Measurements from ENCODE around the gene DNPH1. TPM values are rescaled to one million over a fixed set of nuclear protein-coding genes. Genes with fewer than 3 reads are reported as not detected.

The DNPH1 gene
- total and polyA plus RNA-seq, 4 donors: 18.1 to 70.6 (median 67.0) TPM

- H3K36me3 ChIP-seq (ENCODE audit: control insufficient read depth, insufficient read depth, low read length): peaks cover 98% of the 10 kb centered on the region
- 71% methylated on average over 10 of the region's 12 CpGs for WGBS (ENCODE audit: insufficient coverage)
Observed at GRCh38 chr6:43257367-43258145, 28.3 kb upstream of the DNPH1 start.

GRCh38 chr6:43256670-43257366 is 27.5 kb upstream of the DNPH1 start:
- Histone ChIP-seq H3K27me3 (ENCODE audit: control insufficient read depth, insufficient read depth, low read length) (no peaks in the 10 kb centered on the region), H3K9me3 (ENCODE audit: control insufficient read depth, insufficient read depth, low read length) (no peaks in the 10 kb centered on the region), H3K4me1 (ENCODE audit: control insufficient read depth, insufficient read depth, low read length) (no peaks in the 10 kb centered on the region), H3K27ac (ENCODE audit: low read depth, low read length) (no peak overlapping the region), H3K36me3 (ENCODE audit: control insufficient read depth, insufficient read depth, low read length) (peaks cover 96% of the 10 kb centered on the region), H3K4me3 (ENCODE audit: low read depth, low read length) (no peak overlapping the region)
- no peak for DNase-seq (ENCODE audit: low read depth in 4 of 6, low spot score in 6 of 6)
- WGBS (ENCODE audit: insufficient coverage): 90% methylated on average over 7 of the region's 9 CpGs

More at GRCh38 chr6:43257367-43258145, 28.3 kb upstream of the DNPH1 start:
- no peak overlapping the region for H3K27ac ChIP-seq (ENCODE audit: low read depth, low read length)
- H3K27me3 ChIP-seq (ENCODE audit: control insufficient read depth, insufficient read depth, low read length): no peaks in the 10 kb centered on the region
- no peak for DNase-seq (ENCODE audit: low read depth in 4 of 6, low spot score in 6 of 6)
- H3K4me1 ChIP-seq (ENCODE audit: control insufficient read depth, insufficient read depth, low read length): no peaks in the 10 kb centered on the region
- H3K9me3 ChIP-seq (ENCODE audit: control insufficient read depth, insufficient read depth, low read length): no peaks in the 10 kb centered on the region
- no peak overlapping the region for H3K4me3 ChIP-seq (ENCODE audit: low read depth, low read length)

- H3K4me3 ChIP-seq (ENCODE audit: low read depth, low read length): no peak overlapping the region
- H3K27ac ChIP-seq (ENCODE audit: low read depth, low read length): no peak overlapping the region
- peaks cover 91% of the 10 kb centered on the region for H3K36me3 ChIP-seq (ENCODE audit: control insufficient read depth, insufficient read depth, low read length)
- WGBS (ENCODE audit: insufficient coverage): 85% methylated on average over 11 of the region's 11 CpGs
- no peaks in the 10 kb centered on the region for H3K9me3 ChIP-seq (ENCODE audit: control insufficient read depth, insufficient read depth, low read length)
- no peaks in the 10 kb centered on the region for H3K27me3 ChIP-seq (ENCODE audit: control insufficient read depth, insufficient read depth, low read length)
- DNase-seq (ENCODE audit: low read depth in 4 of 6, low spot score in 6 of 6): no peak
- H3K4me1 ChIP-seq (ENCODE audit: control insufficient read depth, insufficient read depth, low read length): peaks cover 7% of the 10 kb centered on the region
Observed at GRCh38 chr6:43255408-43256054, 26.2 kb upstream of the DNPH1 start.

GRCh38 chr6:43254846-43255245 is 25.6 kb upstream of the DNPH1 start:
- Histone ChIP-seq H3K9me3 (ENCODE audit: control insufficient read depth, insufficient read depth, low read length) (no peaks in the 10 kb centered on the region), H3K4me1 (ENCODE audit: control insufficient read depth, insufficient read depth, low read length) (peaks cover 7% of the 10 kb centered on the region), H3K4me3 (ENCODE audit: low read depth, low read length) (no peak overlapping the region), H3K36me3 (ENCODE audit: control insufficient read depth, insufficient read depth, low read length) (peaks cover 89% of the 10 kb centered on the region), H3K27ac (ENCODE audit: low read depth, low read length) (no peak overlapping the region), H3K27me3 (ENCODE audit: control insufficient read depth, insufficient read depth, low read length) (no peaks in the 10 kb centered on the region)
- DNase-seq (ENCODE audit: low read depth in 4 of 6, low spot score in 6 of 6): no peak
- 78% methylated on average over 9 of the region's 11 CpGs for WGBS (ENCODE audit: insufficient coverage)

- WGBS (ENCODE audit: insufficient coverage): 89% methylated on average over 15 of the region's 15 CpGs
- H3K36me3 ChIP-seq (ENCODE audit: control insufficient read depth, insufficient read depth, low read length): peaks cover 86% of the 10 kb centered on the region
- no peaks in the 10 kb centered on the region for H3K9me3 ChIP-seq (ENCODE audit: control insufficient read depth, insufficient read depth, low read length)
- peaks cover 7% of the 10 kb centered on the region for H3K4me1 ChIP-seq (ENCODE audit: control insufficient read depth, insufficient read depth, low read length)
- no peak overlapping the region for H3K4me3 ChIP-seq (ENCODE audit: low read depth, low read length)
- no peaks in the 10 kb centered on the region for H3K27me3 ChIP-seq (ENCODE audit: control insufficient read depth, insufficient read depth, low read length)
- no peak overlapping the region for H3K27ac ChIP-seq (ENCODE audit: low read depth, low read length)
- no peak for DNase-seq (ENCODE audit: low read depth in 4 of 6, low spot score in 6 of 6)
Observed at GRCh38 chr6:43254138-43254817, 25.0 kb upstream of the DNPH1 start.

GRCh38 chr6:43253401-43253800 is 24.1 kb upstream of the DNPH1 start:
- WGBS (ENCODE audit: insufficient coverage): 96% methylated on average over 11 of the region's 11 CpGs
- DNase-seq (ENCODE audit: low read depth in 4 of 6, low spot score in 6 of 6): no peak
- Histone ChIP-seq H3K27ac (ENCODE audit: low read depth, low read length) (no peak overlapping the region), H3K27me3 (ENCODE audit: control insufficient read depth, insufficient read depth, low read length) (no peaks in the 10 kb centered on the region), H3K9me3 (ENCODE audit: control insufficient read depth, insufficient read depth, low read length) (no peaks in the 10 kb centered on the region), H3K4me1 (ENCODE audit: control insufficient read depth, insufficient read depth, low read length) (peaks cover 7% of the 10 kb centered on the region), H3K4me3 (ENCODE audit: low read depth, low read length) (no peak overlapping the region), H3K36me3 (ENCODE audit: control insufficient read depth, insufficient read depth, low read length) (peaks cover 78% of the 10 kb centered on the region)

- WGBS (ENCODE audit: insufficient coverage): 43% methylated on average over 8 of the region's 8 CpGs
- peaks cover 61% of the 10 kb centered on the region for H3K36me3 ChIP-seq (ENCODE audit: control insufficient read depth, insufficient read depth, low read length)
- peaks cover 31% of the 10 kb centered on the region for H3K4me1 ChIP-seq (ENCODE audit: control insufficient read depth, insufficient read depth, low read length)
- no peak overlapping the region for H3K4me3 ChIP-seq (ENCODE audit: low read depth, low read length)
- H3K27ac ChIP-seq (ENCODE audit: low read depth, low read length): no peak overlapping the region
- no peaks in the 10 kb centered on the region for H3K9me3 ChIP-seq (ENCODE audit: control insufficient read depth, insufficient read depth, low read length)
- no peak for DNase-seq (ENCODE audit: low read depth in 4 of 6, low spot score in 6 of 6)
- no peaks in the 10 kb centered on the region for H3K27me3 ChIP-seq (ENCODE audit: control insufficient read depth, insufficient read depth, low read length)
Observed at GRCh38 chr6:43250992-43251373, 21.7 kb upstream of the DNPH1 start.

GRCh38 chr6:43248791-43249190 is 19.5 kb upstream of the DNPH1 start:
- no peak overlapping the region for H3K27ac ChIP-seq (ENCODE audit: low read depth, low read length)
- H3K4me3 ChIP-seq (ENCODE audit: low read depth, low read length): no peak overlapping the region
- H3K36me3 ChIP-seq (ENCODE audit: control insufficient read depth, insufficient read depth, low read length): peaks cover 40% of the 10 kb centered on the region
- no peak for DNase-seq (ENCODE audit: low read depth in 4 of 6, low spot score in 6 of 6)
- no peaks in the 10 kb centered on the region for H3K9me3 ChIP-seq (ENCODE audit: control insufficient read depth, insufficient read depth, low read length)
- no peaks in the 10 kb centered on the region for H3K27me3 ChIP-seq (ENCODE audit: control insufficient read depth, insufficient read depth, low read length)
- H3K4me1 ChIP-seq (ENCODE audit: control insufficient read depth, insufficient read depth, low read length): peaks cover 41% of the 10 kb centered on the region

- peaks cover 2% of the 10 kb centered on the region for H3K27me3 ChIP-seq (ENCODE audit: control insufficient read depth, insufficient read depth, low read length)
- peaks cover 42% of the 10 kb centered on the region for H3K4me1 ChIP-seq (ENCODE audit: control insufficient read depth, insufficient read depth, low read length)
- WGBS (ENCODE audit: insufficient coverage): 100% methylated on average over 1 of the region's 3 CpGs
- H3K4me3 ChIP-seq (ENCODE audit: low read depth, low read length): no peak overlapping the region
- DNase-seq (ENCODE audit: low read depth in 4 of 6, low spot score in 6 of 6): no peak
- H3K9me3 ChIP-seq (ENCODE audit: control insufficient read depth, insufficient read depth, low read length): no peaks in the 10 kb centered on the region
- H3K36me3 ChIP-seq (ENCODE audit: control insufficient read depth, insufficient read depth, low read length): peaks cover 33% of the 10 kb centered on the region
- no peak overlapping the region for H3K27ac ChIP-seq (ENCODE audit: low read depth, low read length)
Observed at GRCh38 chr6:43248101-43248500, 18.8 kb upstream of the DNPH1 start.

Data from spinal cord (tissue), 10 donors.